Esophagus (tissue), 2 donors: Measurements from ENCODE around the gene MRGPRF. TPM values are rescaled to one million over a fixed set of nuclear protein-coding genes. Genes with fewer than 3 reads are reported as not detected.

Experiments used
- H3K27ac ChIP-seq, 2 donors: one replicate each; pipeline ENCODE4 v1.5.1; 2013; ENCODE audit warnings: low read depth in 2 of 2, mild to moderate bottlenecking in 2 of 2, inconsistent platforms in 1 of 2, low read length in 1 of 2, moderate library complexity in 1 of 2
- H3K27me3 ChIP-seq, 2 donors: one replicate each; pipeline ENCODE4 v1.6.1; 2013; ENCODE audit warnings: low read length in 2 of 2, control low read depth in 1 of 2, mild to moderate bottlenecking in 1 of 2; ENCODE audit not compliant: insufficient read depth in 2 of 2, control insufficient read depth in 1 of 2
- H3K36me3 ChIP-seq, 2 donors: one replicate each; pipeline ENCODE4 v1.6.1; 2013; ENCODE audit warnings: low read length in 1 of 2; ENCODE audit not compliant: control insufficient read depth in 2 of 2, insufficient read depth in 2 of 2
- H3K4me1 ChIP-seq, 2 donors: one replicate each; pipeline ENCODE4 v1.6.1; 2013; ENCODE audit warnings: low read length in 1 of 2; ENCODE audit not compliant: control insufficient read depth in 2 of 2, insufficient read depth in 2 of 2
- H3K4me3 ChIP-seq, 2 donors: one replicate each; pipeline ENCODE4 v1.5.1; 2013; ENCODE audit warnings: low read length in 2 of 2, mild to moderate bottlenecking in 2 of 2, low read depth in 1 of 2, moderate library complexity in 1 of 2
- H3K9me3 ChIP-seq, 2 donors: one replicate each; pipeline ENCODE4 v1.6.1; 2013; ENCODE audit warnings: mild to moderate bottlenecking in 2 of 2, low read depth in 1 of 2, low read length in 1 of 2, moderate library complexity in 1 of 2; ENCODE audit not compliant: control insufficient read depth in 2 of 2, insufficient read depth in 1 of 2
- WGBS, 2 donors: extraction: QIAGEN DNeasy Blood & Tissue Kit; methylation state at CpG; one replicate each; pipeline ENCODE4 v1.1.7; 2013; 5-methylcytosine and 5-hydroxymethylcytosine counted together
- polyA plus RNA-seq, 2 donors: library from polyadenylated mRNA; stranded (reverse); fragments of 200-250 nt; gene quantifications; one replicate each; pipeline ENCODE4 v1.2.3, GENCODE V29; 2013
- donor health status: healthy with polysubstance abuse.
- donor health status: Bipolar disorder and iron deficiency.

MRGPRF gene
- polyA plus RNA-seq, 2 donors, result 5.3 to 14.7 TPM

DNA sequence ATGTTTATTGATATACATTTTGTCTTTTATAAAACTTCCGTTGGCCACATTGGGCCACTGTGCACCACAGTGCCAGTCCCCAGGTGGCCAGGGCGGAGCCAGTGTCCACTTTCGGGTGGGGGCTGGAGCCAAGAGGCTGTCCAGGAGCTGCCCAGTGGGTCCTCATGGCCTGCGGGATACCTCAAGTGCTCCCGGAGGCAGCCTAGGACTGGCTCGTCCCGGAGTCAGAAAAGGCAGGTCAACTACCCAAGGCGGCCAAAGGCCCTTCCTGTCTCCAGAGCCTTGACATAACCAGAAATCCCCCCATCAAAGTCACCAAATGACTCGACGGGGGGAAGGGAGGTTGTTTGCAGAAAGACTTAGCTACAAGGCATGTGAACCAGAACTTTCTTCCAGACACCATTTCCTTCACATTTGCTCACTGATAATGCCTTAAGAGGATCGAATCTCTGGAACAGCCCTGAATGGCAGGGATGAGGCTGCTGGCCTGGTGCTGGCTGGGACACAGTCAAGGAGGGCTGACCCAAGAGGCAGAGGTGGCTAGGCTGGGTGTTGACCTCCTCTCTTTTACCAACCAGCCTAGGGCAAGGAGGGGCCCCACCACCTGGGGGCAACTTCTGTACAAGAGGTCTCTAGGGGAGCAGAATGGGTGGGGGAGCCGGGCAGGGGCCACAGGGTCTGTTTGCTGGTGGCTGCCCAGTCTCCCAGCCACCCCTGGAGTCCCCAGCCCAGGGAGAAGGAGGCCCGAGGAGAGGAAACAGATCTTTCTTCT lies 8.4 kb downstream of the MRGPRF start:
- 78 to 79% methylated on average over 13 of the region's 13 CpGs for WGBS, 2 donors
- Histone ChIP-seq H3K27ac (peak overlapping the region; percentile 35 to 63), H3K4me3 (no peak overlapping the region), H3K4me1 (peaks cover 2 to 19% of the 10 kb centered on the region in 2 donors), H3K9me3 (no peaks in the 10 kb centered on the region), H3K27me3 (no peaks in the 10 kb centered on the region), H3K36me3 (peaks cover 0 to 4% of the 10 kb centered on the region in 2 donors)

DNA sequence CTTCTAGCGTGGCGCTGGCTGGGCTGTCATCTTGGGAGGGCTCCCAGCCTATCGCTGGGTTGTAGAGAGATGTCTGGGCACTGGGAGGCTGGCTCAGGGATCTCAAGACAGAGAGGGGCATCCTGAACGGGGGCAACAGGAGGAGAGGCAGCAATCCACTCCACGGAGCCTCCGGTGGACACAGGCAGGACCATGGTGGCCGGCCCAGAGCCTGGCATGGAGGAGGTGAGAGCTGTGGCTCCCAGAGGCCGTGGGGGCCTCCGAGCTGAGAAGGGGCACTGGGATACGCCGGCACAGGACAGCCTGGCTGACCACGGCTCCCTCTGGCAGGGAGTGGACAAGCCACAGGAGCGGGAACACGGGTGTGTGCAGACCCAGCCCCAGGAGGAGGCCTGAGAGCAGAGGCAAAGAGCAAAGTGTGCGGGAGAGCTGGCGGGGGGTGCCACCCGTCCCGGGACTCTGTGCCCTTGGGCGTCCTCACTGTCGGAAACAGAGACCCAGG lies 9.1 kb downstream of the MRGPRF start:
- Histone ChIP-seq H3K27me3 (no peaks in the 10 kb centered on the region), H3K4me3 (no peak overlapping the region), H3K36me3 (peaks cover 0 to 4% of the 10 kb centered on the region in 2 donors), H3K4me1 (peaks cover 0 to 13% of the 10 kb centered on the region in 2 donors), H3K27ac (peak overlapping the region; percentile 35 to 63), H3K9me3 (no peaks in the 10 kb centered on the region)
- 83 to 86% methylated on average over 20 of the region's 20 CpGs for WGBS, 2 donors

DNA sequence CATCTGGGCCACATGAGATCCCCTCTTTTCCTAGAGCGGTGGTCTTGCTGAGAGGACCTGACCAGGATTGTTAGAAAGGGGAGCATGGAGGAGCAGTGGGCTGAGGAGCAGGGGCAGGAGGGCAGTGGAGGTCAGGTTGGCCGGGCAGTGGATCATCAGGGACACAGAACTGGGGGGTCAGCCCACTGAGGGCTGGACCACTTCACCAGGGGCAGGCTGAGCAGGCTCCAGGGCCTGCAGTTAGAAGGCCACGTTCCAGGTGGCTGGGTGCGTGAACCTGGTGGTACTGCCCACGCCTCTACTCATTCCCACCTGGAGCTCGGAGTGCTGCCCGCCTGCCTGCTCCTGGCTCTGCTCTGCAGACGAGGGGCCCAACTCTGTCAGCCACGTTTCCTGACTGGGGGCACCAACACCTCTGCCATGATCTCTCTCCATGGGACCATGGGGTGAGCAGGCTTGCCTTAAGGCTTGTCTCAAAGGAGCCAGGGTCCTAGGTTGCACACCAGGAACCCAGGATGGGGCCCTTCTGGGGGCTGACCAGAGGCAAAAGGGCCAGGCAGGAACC lies 9.7 kb downstream of the MRGPRF start:
- Histone ChIP-seq H3K36me3 (peaks cover 0 to 4% of the 10 kb centered on the region in 2 donors), H3K4me1 (peaks cover 0 to 12% of the 10 kb centered on the region in 2 donors), H3K27ac (peak overlapping the region; percentile 43 to 63), H3K4me3 (no peak overlapping the region), H3K27me3 (no peaks in the 10 kb centered on the region), H3K9me3 (no peaks in the 10 kb centered on the region)
- 77 to 84% methylated on average over 9 of the region's 9 CpGs for WGBS, 2 donors

DNA sequence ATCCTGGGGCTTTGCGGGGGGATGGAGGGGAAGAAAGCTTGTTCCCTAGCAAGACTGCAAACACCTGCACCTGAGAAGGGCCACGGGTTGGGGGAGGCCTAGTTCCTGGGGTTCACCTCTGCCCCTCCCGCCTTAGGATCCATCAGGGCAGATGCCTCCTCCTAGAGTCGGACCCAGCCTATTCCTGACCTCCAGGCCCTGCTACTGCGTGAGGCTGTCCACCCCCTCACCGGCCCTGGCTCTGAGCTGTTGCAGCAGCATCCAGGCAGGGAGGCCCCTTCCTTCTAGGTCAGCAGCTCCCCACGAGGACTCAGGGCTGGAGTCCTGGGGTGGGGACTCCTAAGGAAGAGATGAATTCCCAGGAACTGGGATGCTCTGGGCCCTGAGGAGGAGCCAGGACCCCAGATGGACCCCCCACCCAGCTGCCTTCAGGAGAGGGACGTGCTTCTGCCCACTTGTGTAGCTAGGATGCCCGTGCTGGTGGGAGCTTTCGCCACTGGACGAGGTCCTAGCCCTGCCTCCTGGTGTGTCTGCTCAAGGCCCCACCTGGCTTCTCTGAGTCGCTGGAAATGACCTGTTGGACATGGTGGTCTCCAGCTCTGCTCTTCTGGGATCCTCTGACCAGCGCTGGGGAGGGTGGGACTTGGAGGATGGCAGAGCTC lies 10.3 kb downstream of the MRGPRF start:
- Histone ChIP-seq H3K36me3 (peaks cover 0 to 4% of the 10 kb centered on the region in 2 donors), H3K9me3 (no peaks in the 10 kb centered on the region), H3K27me3 (no peaks in the 10 kb centered on the region), H3K4me1 (peaks cover 0 to 11% of the 10 kb centered on the region in 2 donors), H3K4me3 (no peak overlapping the region), H3K27ac (peak overlapping the region; percentile 43 to 63)
- WGBS, 2 donors, result 77 to 79% methylated on average over 13 of the region's 13 CpGs

DNA sequence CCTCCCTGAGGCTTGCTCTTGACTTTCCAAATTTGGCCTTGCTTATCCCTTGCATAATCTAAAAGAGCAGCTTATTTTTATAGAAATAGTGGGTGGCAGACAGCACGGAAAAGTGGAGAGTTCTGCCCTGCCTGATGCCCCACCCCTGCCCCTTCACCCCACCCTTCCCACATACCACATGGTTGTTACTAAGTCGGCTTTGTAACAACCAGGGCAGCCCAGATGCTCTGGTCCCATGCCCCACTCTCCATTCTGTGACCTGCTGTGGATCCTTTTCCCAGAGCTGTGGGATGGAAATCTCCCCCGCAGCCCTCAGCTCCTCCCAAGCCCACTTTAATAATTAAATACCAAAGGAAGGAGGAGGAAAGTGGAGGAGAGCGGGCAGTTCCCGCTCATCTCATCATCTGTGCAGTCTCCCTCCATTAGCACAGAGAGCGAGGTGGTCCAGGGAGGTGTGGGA lies 10.9 kb downstream of the MRGPRF start:
- Histone ChIP-seq H3K36me3 (peaks cover 0 to 4% of the 10 kb centered on the region in 2 donors), H3K27ac (peak overlapping the region; percentile 80 to 93), H3K4me3 (no peak overlapping the region), H3K27me3 (no peaks in the 10 kb centered on the region), H3K9me3 (no peaks in the 10 kb centered on the region), H3K4me1 (peaks cover 0 to 11% of the 10 kb centered on the region in 2 donors)
- WGBS, 2 donors, result 62 to 70% methylated on average over 6 of the region's 6 CpGs

DNA sequence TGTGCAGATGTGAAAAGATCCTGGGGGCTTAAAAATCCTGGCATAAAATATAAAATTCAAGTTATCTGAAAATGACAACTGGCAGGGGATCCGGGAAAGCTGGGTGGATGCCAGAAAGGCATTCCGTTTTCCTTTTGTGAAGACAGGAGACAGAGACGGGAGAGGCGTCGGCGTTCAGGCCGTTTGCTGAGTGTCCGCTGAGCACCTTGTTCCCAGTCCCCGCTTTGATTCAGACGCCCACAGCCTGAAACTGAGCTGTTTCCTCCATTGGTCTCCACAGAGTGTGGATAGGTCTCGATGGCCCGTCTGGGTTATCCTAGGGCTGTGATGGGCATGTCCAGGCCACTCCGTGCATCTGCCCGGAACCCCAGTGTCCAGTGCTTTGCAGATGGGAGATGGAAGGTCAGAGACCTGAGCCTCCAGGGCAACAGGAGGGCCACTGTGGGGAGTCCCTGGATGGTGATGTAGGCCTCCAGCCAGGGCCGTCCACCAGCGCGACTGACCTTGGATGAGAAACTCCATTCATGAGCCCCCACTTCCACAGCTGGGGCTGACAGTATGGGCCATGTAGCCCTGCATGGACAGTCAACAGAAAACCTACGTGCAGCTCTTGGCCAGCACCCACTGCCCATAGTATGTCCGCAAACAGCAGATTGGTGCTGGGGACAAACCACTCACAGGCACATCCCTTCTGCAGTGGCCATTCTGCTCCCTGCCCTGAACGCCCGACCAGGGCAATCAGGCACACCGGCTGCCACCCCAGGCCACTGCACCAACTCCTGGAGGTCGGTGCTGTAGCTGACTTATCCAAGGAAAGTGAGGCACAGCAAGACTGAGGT lies 11.6 kb downstream of the MRGPRF start:
- Histone ChIP-seq H3K27ac (peak overlapping the region; percentile 80 to 93), H3K36me3 (peaks cover 0 to 4% of the 10 kb centered on the region in 2 donors), H3K4me1 (peaks cover 0 to 9% of the 10 kb centered on the region in 2 donors), H3K27me3 (no peaks in the 10 kb centered on the region), H3K4me3 (no peak overlapping the region), H3K9me3 (no peaks in the 10 kb centered on the region)
- 68 to 71% methylated on average over 19 to 23 of the region's 23 CpGs for WGBS, 2 donors

DNA sequence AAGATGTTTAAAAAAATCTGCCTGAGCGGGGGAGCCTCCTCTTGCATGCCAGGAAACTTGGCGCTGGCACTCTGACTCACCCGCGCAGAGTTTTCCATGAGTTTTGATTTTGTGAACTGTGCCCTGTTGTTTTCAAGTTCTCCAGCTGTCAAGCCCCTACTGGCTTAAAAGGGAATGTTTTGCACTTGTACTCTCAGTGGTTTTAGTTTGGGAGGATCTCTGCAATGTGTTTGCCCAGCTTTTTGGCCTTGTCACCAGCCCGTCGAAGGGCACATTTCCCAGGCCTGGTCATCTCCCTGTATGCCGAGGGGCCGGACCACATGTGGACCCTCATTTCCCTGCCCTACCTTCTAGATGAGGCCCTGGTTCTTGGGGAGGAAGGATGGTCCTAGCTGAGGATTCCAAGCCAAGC lies 12.2 kb downstream of the MRGPRF start:
- Histone ChIP-seq H3K4me3 (no peak overlapping the region), H3K36me3 (peaks cover 0 to 4% of the 10 kb centered on the region in 2 donors), H3K9me3 (no peaks in the 10 kb centered on the region), H3K27me3 (no peaks in the 10 kb centered on the region), H3K27ac (peak overlapping the region; percentile 80 to 93), H3K4me1 (peaks cover 0 to 9% of the 10 kb centered on the region in 2 donors)
- WGBS, 2 donors, result 19 to 31% methylated on average over 8 of the region's 8 CpGs

DNA sequence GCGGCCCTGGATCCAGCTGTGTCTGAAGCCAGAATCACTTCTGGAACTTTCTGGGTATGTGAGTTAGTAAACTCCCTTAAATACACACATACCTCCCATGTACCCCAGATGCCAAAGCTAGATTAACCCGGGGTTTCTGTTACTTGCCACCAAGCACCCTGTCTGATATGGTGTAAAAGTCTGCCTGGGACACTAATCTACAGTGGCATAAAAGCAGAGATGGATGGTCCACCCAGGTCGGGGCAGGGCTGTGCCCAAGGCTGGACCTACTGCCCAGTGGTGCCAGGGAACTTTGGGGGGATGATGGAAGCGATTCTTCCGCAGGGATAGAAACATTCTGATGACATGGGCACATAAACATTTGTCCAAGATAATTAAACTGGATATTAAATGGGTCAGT lies 12.7 kb downstream of the MRGPRF start:
- Histone ChIP-seq H3K36me3 (peaks cover 0 to 2% of the 10 kb centered on the region in 2 donors), H3K9me3 (no peaks in the 10 kb centered on the region), H3K27ac (peak overlapping the region; percentile 72 to 86), H3K4me3 (no peak overlapping the region), H3K4me1 (peaks cover 0 to 9% of the 10 kb centered on the region in 2 donors), H3K27me3 (no peaks in the 10 kb centered on the region)
- WGBS, 2 donors, result 59 to 63% methylated on average over 5 of the region's 5 CpGs
